HK-2 (cell line): ENCODE results near the gene RUNDC3A.
"Not testable (repeated sequence)": the region's sequence is repeated elsewhere in the genome, so short reads cannot be mapped to it uniquely, and the experiment has no call there.

Experiments
- DNase-seq: peaks from one replicate; pipeline ENCODE4 v3.0.0-alpha.2; 2018; ENCODE audit not compliant: unreplicated experiment

RUNDC3A gene

DNA sequence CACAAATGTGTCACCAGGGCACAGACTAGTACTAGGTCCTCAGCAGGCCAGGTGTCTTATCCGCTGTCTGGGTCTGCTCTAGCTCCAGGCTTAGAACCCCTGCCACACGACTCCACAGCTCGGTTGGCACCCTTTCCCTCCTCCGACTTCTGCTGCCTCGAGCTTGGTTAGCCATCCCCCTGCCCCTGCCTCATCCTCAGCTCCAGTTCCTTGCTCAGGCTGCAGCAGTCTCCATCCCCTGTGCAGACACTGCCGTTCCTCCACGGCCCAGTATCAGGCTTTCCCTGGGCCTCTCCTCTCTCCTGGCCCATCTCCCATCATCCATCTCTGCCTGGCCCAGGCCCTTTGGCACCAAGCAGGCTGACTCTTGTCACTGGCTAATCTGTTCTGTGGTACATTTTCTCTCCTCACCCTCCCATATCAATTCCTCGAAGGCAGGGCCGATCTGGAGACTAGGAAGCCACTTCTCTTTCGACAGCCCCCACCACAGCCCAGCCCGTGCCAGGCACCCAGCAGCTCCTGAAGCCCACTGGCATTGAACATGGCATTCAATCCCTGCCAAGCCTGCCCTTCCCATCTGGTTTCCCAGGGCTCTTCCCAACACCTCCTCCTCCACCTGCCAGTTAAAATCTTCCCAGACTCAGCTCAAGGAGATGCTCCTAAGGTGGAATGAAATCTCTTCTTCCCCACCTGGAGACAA lies 35.3 kb downstream of the RUNDC3A start:
- DNase-seq: no peak

DNA sequence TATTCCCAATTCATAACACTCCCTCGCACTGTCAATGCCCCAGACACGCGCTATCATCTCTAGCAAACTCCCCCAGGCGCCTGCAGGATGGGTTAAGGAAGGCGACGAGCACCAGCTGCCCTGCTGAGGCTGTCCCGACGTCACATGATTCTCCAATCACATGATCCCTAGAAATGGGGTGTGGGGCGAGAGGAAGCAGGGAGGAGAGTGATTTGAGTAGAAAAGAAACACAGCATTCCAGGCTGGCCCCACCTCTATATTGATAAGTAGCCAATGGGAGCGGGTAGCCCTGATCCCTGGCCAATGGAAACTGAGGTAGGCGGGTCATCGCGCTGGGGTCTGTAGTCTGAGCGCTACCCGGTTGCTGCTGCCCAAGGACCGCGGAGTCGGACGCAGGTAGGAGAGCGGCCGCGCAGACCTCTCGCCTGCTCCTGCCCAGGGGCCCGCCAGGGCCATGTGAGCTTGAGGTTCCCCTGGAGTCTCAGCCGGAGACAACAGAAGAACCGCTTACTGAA lies 36.6 kb downstream of the RUNDC3A start, which contains the start of gene GRN:
Gene GRN (plus strand): TSS at position 364 of the 515 bp plus-strand sequence. CDS start 3,863 bp downstream, outside the sequence.
- peak; percentile 96 for DNase-seq

DNA sequence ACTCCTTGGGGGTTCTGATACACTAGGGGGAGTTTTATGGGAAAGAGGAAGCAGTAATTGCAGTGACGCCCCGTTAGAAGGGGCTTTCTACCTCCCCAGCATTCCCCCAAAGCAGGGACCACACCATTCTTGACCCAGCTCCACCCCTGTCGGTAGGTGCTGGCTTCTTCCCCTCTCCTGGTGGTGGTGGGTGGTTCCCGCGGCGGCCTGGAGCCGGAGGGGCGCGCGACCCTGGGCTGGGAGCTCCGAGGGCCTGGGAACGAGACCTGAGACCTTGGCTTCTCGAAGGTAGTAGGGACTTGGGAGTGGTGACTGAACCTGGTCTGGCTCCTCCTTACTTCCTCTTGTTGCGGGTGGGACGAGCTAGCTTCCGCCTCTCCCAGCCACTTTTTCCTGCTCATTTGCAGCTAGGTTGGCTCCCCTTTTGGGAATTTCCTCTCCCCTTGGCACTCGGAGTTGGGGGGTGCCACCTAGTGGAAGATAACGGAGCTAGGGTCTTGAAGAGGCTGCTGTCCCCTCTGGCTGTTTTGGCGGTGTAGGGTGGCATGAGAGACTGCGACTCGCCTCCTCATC lies 37.1 kb downstream of the RUNDC3A start:
- peak; percentile 72 for DNase-seq

DNA sequence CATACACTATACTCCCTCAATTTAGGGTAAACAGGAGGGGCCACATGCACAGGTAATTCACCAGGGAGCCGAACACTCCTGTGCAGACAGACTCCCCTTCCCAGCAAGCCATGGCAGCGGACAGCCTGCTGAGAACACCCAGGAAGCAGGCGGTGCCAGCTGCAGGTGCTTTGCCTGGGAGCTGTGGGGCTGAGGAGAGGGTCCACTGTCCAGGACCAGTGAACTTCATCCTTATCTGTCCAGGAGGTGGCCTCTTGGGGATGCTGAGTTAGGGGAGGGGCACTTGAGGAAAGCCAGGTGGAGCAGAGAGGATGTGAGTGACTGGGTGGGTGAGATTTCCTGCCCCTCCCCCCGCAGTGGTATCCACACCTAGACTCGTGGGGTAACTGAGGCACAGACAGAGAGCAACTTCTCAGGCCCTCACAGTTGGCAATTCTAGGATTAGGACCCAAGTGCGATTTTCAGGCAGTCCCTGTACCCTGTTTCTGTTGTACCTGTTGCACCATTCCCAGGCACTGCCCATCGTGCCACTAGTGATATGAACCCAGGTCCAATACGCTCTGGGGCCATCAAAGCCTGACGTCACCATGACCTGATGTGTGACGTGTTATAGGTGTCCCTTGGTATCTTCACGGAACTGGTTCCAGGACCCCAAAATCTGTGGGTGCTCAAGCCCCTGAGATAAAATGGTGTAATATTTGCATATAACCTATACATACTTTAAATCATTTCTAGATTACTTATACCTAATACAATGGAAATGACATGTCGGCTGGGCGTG lies 37.9 kb downstream of the RUNDC3A start:
- no peak for DNase-seq

DNA sequence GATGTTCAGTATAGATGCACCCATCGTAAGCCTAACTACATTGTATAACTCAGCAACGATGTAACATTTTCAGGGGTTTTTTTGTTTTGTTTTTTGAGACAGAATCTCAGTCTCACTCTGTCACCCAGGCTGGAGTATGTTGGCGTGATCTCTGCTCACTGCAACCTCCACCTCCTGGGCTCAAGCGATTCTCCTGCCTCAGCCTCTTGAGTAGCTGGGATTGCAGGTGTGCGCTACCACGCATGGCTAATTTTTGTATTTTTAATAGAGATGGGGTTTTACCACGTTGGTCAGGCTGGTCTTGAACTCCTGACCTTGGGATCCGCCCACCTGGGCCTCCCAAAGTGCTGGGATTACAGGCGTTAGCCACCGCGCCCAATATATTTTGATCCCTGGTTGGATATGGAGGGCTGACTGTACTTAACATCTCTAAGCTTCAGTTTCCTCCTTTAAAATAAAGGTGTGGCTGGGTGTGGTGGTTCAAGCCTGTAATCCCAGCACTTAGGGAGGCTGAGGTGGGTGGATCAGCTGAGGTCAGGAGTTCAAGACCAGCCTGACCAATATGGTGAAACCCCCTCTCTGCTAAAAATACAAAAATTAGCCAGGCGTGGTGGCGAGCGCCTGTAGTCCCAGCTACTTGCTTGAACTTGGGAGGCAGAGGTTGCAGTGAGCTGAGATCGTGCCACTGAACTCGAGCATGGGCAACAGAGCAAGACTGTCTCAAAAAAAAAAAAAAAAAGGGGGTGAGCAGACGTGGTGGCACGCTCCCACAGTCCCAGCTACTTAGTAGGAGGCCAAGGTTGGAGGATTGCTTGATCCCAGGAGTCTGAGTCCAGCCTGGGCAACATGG lies 39.0 kb downstream of the RUNDC3A start:
- DNase-seq: not testable (repeated sequence)

DNA sequence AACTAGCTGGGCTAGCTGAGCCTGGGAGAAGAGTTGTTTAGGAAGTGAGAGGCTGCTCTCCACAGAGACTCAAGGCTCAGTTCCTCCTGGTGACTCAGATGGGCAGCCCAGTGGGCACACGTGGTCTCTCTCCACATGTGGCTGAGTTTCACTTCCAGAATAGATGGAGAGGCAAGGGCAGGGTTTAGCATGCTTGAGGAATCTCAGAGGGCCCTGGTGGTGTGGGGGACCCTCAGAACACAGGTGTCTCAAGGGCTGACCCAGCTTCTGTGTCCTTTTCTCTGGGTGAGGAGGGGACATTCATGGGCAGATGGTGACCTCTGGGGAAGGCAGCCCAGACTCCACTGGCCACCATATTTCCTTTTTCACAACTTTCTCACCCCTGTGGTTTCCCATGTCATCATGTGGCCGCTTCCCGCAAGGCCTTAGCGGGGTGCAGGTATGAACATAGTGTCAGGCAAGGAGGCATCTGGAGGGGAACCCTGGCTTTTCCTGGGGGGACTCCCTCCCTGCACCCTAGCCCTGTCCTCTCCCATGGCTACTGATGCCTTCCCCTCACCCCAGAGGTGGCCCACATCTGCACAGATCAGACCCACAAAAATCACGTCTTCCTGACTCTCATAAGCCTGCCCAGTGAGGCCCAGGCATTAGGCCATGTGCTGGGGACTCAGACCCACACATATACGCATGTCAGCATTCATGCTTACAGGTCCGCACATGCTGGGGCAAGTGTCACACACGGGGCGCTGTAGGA lies 40.0 kb downstream of the RUNDC3A start:
- peak; percentile 54 for DNase-seq

DNA sequence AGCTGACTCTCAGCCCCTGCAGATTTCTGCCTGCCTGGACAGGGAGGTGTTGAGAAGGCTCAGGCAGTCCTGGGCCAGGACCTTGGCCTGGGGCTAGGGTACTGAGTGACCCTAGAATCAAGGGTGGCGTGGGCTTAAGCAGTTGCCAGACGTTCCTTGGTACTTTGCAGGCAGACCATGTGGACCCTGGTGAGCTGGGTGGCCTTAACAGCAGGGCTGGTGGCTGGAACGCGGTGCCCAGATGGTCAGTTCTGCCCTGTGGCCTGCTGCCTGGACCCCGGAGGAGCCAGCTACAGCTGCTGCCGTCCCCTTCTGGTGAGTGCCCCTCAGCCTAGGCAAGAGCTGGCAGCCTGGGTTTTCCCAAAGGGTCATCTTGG lies 40.6 kb downstream of the RUNDC3A start:
- DNase-seq: no peak

DNA sequence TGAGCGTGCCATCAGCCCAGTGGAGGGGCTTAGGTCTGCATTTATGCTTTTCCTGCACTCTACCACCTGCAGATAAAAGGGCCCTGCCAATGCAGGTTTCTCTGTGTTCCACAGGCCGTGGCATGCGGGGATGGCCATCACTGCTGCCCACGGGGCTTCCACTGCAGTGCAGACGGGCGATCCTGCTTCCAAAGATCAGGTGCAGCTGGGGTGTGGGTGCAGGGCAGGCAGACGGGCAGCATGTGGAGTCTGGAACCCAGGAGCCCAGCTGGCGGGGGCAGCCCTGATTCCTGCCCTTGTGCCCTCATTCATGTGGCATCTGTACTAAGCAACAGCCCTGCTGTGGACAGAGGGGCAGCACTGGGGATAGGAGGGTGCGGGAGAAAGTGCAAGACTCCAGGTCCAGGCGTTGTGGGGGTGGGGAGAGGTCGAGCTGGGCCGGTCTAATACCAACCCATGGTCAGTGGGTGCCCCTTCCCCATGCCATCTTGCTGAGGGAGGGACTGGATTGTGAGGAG lies 41.2 kb downstream of the RUNDC3A start:
- no peak for DNase-seq

DNA sequence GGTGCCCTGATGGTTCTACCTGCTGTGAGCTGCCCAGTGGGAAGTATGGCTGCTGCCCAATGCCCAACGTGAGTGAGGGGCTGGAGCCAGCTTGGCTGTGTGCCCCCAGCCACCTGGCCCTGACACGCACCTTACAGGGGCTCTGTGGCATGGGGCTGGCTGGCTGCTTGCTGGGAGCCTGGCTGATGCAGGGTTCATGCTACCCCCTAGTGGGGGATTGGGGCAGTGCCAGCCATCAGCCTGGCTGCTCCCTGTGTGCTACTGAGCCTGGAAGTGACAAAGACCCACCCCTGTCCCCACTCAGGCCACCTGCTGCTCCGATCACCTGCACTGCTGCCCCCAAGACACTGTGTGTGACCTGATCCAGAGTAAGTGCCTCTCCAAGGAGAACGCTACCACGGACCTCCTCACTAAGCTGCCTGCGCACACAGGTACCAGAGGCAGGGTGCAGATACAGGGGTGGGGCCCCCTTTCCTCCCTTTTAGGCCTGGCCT lies 42.4 kb downstream of the RUNDC3A start:
- DNase-seq: peak; percentile 68

DNA sequence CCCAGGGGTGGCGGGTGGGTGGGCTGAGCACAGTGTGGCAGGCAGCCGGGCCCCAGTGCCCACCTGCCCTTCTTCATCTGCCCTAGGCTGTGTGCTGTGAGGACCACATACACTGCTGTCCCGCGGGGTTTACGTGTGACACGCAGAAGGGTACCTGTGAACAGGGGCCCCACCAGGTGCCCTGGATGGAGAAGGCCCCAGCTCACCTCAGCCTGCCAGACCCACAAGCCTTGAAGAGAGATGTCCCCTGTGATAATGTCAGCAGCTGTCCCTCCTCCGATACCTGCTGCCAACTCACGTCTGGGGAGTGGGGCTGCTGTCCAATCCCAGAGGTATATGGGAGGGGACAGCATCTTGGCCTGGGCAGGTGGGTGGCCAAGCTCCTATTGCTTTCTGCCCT lies 43.1 kb downstream of the RUNDC3A start:
- no peak for DNase-seq

DNA sequence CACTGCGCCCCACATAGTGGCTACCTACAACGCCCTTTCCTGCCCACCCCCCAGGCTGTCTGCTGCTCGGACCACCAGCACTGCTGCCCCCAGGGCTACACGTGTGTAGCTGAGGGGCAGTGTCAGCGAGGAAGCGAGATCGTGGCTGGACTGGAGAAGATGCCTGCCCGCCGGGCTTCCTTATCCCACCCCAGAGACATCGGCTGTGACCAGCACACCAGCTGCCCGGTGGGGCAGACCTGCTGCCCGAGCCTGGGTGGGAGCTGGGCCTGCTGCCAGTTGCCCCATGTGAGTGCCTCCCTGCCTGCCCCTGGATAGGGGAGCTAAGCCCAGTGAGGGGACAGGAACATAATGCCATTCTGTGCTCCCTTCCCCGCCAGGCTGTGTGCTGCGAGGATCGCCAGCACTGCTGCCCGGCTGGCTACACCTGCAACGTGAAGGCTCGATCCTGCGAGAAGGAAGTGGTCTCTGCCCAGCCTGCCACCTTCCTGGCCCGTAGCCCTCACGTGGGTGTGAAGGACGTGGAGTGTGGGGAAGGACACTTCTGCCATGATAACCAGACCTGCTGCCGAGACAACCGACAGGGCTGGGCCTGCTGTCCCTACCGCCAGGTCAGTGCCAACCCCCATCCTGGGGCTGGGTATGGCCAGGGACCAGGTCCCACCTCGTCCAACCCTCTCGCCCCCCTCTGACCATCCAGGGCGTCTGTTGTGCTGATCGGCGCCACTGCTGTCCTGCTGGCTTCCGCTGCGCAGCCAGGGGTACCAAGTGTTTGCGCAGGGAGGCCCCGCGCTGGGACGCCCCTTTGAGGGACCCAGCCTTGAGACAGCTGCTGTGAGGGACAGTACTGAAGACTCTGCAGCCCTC lies 43.8 kb downstream of the RUNDC3A start:
- DNase-seq: no peak

DNA sequence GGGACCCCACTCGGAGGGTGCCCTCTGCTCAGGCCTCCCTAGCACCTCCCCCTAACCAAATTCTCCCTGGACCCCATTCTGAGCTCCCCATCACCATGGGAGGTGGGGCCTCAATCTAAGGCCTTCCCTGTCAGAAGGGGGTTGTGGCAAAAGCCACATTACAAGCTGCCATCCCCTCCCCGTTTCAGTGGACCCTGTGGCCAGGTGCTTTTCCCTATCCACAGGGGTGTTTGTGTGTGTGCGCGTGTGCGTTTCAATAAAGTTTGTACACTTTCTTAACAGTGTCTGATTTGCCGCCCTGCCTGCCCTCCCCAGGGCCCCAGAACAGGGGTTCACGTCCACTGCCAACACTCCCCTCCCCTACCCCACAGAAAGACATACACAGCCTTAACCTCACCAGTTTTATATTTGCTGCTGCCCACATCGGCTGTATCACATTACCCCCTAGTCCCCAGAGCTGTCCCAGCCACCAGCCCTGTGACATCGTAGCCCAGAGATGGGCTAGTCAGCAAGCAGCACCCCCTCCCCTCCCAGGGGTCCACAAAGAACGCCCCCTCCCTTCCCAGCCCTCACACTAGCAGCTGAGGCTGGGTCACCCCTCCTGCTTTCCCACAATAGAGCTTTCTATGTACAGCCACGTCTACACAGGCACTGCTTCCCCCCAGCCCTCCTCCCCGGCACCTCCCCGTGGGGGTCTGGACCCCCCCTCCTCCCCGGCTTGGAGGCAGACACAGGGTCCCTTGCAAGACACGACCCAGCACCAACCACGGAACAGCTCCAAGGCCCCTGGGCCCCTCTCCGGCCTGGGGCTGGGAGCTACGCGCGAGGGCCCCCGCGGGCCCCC lies 44.6 kb downstream of the RUNDC3A start:
- no peak for DNase-seq

DNA sequence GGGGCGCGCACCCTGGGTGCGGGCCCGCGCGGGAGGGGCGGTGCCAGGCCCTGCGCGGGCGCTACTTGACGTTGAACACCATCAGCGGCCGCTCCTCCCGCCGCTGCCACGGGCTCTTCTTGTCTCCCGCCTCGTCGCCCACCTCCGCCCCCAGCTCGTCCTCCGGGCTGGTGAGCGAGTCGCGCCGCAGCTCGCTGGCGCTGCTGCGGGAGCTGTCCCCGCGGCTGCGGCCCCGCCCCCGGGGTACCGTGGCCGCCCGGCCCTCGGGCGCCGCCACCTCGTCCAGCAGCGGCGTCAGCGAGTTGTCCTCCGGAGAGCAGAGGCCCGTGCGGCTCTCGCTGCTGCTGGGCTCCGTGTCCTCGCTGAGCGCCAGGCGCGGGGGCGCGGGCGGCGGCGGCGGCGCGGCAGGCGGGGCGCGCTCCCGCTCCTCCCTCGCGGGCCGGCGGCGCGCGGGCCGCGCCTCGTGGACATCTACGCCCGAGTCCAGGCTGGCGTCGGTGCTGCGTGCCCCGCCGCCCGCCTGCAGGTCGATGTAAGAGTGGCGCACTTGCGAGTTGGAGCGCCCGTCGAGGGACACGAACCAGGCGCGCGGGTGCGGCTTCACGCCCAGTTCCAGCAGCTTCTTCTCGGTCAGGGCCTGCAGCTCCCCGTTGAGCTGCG lies 45.4 kb downstream of the RUNDC3A start:
- no peak for DNase-seq

DNA sequence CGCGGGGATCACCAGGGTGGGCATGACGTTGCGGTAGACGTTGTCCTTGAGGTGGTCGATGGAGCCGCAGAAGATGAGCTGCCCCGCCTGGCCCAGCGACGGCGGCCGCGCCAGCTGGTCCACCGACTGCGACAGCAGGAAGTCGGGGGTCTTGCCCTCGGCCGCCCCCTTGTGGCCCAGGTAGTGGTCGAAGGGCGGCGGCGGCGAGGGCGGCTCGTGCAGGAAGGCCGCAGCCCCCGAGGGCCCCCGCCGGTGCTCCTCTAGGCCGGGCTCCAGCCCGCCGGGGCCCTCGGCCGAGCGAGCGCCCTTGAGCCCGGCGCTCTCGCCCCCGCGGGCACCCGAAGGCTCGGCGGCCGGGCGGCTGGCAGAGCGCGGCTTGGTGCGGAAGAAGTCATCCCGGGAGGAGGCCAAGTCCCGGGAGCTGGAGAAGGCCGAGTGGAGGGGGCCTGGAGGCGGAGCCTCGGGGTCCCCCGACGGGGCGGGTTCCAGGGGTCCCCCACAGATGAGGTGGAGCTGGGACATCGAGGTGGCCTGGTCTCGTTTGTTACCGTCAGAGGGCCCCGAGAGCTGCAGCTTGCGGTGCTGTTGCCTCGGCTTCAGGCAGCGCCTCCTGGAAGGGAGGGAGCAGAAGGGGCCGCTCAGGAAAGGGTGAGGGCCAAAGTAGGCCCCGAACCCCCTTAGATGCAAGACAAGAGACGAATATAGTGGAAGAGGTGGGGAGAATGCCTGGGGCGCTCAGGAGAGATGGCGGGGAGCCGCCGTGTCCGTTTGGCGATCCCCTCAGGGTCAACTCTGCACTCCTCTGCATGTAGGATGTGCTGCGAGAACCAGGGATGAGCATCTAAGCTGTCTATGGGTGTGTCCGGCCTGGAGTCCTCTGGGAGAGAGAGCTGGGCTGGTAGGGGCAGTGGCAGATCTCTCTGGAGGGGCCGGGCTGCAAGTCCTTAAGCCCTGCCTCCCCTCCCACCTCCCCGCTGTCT lies 46.5 kb downstream of the RUNDC3A start:
- no peak for DNase-seq

DNA sequence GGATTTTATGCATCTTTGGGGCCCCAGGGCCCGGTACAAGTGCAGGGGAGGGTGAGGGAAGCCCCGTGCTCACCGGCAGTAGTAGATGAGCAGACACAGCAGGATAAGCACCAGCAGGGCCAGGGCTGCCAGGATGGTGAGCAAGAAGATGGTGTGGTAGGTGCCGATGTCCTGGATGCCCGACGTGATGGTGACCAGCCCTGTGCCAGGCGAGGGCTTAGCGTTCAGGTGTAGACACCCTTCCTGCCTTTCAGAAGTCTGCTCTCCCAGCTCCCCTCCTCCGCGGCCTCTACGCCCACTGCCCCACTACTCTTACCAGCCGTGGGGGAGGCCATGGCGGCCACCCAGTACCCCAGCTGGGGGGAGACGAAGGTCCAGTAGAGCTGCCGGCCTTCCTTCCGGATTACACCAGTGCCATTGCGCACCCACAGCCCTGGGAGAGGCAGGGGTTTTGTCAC lies 47.3 kb downstream of the RUNDC3A start:
- no peak for DNase-seq

DNA sequence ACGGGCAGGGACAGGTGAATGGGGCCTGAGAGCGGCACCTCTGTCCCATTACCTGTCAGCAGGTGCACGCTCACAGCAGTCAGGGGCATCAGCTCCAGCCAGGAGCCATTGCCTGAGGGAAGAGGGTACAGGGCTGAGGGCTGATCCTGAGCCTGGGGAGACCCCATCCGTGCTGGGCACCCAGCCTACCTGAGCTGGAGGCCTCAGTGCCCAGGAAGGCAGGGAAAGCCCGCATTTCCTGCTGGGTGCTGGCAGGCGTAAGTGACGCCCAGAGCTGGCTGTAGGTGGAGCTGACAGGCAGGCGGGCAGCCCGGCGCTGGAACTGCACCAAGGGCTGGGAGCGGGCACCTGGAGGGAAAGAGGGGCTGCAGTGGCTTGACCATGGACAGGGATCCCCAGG lies 47.8 kb downstream of the RUNDC3A start:
- DNase-seq: no peak

DNA sequence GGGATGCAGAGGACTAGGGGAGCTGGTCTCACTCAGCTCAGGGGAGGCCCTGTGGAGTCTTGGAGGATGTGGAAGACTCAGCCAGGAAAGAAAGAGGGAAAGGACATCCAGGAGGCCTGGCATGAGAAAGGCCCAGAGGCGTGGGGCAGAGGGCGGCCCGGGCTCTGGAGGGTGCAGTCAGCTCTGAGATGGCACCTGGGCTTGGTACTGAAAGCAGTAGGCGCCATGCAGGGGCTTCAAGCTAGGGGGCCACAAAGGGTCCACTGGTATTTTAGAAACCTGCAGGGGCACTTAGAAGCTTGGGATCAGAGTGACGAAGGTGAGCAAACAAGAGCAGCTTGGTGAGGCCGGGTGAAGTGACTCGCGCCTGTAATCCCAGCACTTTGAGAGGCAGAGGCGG lies 49.7 kb downstream of the RUNDC3A start:
- DNase-seq: no peak
